HG02885 (cell line): ENCODE data around the gene NDUFA8.
"Not testable (repeated sequence)": the region's sequence is repeated elsewhere in the genome, so short reads cannot be mapped to it uniquely, and the experiment has no call there.

Experiments
- ATAC-seq: cut with Tn5 transposase; IDR thresholded peaks from one replicate; pipeline ENCODE4 v1.9.1; 2021; ENCODE audit warnings: mild to moderate bottlenecking; ENCODE audit not compliant: unreplicated experiment, poor library complexity

NDUFA8 gene

DNA sequence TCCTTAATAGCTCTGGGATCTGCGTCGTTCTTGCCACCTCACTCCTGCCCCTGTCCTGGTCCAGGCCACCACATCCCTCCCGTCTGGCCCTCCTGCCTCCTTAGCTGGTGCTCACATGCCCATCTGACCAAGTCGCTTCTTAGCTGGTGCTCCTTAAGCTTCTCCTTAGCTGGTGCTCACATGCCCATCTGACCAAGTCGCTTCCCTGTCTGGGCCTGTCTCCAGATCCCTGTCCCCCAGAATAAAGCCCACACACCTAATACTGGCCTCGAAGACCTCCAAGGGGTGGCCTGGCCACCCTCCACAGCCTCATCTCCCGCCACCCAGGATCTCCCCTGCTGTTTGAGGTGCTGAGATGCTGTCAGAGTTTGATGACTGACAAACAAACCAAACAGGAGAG lies 35.1 kb downstream of the NDUFA8 start:
- ATAC-seq = no peak

DNA sequence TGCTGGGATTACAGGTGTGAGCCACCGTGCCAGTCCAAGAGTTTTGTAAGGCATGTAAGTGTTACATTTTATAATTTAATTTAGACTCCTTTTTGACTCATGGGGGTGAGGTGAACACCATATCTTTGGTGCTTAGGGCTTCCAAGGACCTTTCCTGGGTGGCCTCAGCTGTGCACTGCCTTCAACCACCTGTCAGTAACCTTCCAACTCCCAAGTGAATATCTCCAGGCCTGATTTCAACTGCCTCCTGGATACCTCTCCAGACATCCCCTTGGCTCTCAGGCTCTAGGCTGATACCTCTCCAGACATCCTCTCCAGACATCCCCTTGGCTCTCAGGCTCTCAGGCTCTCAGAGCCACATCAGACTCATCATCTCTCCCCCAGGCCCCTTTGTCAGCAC lies 35.5 kb downstream of the NDUFA8 start:
- ATAC-seq = no peak

DNA sequence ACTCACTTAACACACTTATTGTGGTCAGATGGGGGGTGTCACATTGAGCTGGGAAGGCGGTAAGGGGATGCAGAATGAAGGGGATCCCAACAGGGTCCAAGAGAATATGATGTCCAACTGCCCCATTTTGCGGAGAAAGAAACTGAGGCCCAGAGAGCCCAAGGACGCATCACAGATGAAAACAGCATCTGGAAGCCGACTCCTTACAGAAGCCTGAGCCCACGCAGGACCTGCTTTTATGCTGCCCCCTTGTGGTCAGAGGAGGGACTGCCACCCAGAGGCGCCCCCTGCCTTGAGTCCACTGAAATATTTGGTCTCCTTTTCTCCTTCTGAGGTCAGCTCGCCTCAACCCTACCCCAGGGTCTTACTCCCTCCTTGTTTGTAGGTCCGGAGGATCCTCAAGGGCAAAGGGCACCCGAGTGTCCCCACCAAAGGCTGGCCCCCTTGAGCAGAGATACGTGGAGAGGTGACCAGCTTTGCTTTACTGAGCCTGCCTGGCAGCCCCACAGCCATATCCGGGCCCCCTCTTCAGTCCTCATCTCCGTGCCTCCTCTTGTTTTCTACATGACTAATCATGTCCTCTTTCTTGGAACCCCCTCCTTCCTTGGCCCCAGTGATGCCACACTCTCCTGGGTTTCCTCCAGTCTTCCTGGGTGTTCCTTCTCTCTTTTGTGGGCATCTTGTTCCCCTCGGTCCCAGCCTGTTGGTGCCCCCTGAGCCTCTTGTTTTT lies 36.5 kb downstream of the NDUFA8 start:
- peak; percentile 52 for ATAC-seq

DNA sequence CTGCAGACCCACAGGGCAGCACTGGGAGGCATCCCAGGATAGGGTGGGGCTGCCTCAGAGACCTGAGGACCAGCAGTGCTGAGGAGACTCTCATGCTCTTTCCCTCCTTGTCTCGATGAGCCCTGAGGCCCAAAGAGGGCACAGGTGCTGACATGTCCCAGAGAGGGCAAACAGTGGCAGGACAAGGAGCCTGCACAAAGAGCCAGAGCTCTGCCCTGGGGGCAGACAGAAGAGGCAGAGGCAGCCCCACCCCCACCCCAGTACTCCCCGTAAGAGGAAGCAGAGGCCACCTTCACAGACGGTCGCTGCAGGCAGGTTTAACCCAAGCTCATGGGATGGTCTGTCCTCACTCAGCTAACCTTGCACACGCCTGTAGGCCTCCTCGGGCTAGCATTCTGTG lies 37.1 kb downstream of the NDUFA8 start:
- ATAC-seq = no peak

DNA sequence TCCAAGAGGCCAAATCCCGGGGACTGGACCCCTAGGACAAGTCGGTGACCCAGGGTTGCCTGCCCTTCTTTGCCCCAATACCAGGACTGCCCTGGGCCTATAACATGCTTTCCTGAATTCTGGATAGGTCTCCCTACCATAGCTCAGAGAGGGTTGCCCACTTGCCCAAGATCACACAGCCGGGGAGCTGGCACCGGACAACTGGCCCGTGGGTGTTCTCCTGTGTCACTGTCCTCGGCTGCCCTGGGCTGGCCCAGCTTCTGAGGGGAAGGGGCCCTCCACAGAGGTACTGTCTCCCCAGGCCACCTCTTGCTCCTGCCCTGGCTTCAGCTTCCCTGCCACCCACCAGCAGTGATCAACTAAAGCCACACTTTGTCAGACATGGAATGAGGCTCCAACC lies 37.6 kb downstream of the NDUFA8 start:
- ATAC-seq = no peak

DNA sequence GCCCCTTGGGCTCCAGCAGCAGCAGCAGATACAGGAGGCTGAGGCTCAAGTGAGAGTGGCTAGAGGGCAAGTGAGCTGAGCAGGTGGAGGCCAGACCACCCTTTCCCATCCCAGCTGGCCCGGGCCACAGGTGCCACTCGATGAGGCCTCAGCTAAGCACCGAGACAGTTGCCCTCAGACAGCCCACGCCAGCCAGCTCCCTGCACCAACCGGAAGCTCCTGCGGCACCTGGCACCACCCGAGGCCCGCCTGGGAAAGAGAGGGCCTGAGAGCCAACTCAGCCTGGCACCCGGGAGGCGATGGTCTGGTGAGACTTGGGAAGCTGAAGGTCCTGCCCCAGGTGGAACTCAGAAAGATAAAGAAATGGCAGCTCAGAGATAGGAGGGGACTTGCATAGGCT lies 38.2 kb downstream of the NDUFA8 start:
- no peak for ATAC-seq

DNA sequence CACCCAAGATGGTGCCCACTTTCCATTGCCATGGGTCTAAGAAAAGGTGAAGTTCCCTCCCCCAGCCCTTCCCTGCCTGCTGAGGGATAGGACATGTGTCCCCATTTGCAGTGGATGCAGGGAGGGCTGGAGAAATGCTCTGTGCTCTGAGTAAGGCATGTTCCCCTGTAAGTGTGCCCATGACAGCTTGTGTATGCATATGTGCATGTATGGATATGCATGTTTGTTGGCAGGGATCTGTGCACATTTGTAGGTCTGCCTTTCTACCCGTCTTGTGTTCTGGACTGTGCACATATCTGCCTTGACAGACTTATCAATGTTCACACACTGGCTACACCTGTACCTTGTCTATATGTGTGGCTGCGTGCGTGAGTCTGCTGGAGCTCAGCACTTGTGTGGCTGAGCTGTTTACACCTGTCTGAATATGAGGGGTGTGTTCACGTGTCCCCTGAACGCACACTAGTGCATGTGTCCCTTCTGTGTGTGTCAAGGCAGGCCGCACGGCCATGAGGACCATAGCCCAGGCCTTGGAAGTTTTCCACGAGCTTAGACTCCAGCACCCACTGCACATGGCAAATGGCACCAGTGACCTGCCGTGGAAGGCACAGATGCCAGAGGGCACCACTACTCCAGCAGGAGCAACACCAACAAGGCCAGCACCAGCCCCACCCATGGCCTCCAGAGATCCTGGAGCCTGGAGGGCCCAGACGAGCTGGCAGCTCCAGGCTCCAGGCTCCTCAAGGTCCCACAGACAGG lies 39.1 kb downstream of the NDUFA8 start:
- no peak for ATAC-seq

DNA sequence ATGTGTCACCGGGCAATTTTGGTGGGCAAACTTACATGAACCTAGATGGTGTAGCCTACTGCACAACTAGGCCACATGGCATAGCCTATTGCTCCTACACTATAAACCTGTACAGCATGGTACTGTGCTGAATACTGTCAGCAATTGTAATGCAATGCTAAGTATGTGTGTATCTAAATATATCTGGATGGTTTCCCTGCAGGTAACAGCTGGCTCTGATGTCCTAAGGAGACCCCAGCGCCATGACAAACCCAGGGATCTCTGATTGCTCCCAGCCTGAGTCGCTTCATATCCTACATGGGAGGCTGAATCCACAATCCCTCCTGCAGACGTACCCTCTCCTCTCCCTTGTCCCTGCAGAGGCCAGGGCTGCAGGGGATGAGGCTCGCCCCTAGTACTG lies 39.9 kb downstream of the NDUFA8 start:
- no peak for ATAC-seq

DNA sequence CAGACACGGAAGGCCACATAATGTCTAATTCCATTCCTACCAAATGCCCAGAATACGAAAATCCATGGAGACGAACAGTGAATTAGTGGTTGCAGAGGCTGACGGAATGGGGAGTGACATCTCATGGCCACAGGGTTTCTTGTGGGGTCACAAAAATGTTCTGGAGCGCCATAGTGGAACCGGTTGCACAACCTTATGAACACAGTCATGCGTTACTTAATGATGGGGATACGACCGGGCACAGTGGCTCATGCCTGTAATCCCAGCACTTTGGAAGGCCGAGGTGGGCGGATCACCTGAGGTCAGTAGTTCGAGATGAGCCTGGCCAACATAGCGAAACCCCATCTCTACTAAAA lies 40.4 kb downstream of the NDUFA8 start:
- ATAC-seq = no peak

DNA sequence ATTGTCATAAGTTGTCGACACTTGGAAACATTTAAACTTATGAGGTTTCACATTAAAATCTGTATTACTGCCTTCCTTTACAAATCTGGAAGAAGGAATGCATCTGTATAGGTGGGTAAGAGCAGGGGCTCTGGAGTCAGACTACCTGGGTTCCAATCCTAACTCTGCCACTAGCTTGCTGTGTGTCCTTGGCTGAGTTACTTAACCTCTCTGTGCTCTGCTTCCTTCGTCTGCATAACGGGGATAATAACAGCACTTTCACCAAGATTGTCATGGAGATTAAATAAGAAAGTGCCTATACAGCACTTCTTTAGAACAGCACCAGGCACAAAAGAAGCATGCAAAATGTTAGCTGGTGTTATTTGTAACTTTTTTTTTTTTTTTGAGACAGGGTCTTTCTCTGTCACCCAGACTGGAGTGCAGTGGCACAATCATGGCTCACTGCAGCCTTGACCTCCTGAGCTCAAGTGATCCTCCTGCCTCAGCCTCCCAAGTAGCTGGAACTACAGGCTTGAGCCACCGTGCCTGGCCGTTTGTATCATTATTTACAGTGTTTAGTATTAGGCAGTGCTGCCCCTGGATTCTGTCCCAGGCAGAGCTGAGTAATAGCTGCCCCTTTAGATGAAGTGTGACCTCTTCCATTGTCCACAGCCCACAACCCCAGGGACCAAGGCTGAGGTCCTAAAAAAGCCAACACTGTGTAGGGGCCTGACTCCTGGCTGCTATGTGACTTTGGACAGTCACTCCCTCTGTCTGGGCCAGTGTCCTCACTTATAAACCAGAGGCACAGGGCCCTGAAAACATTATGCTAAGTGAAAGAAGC lies 41.0 kb downstream of the NDUFA8 start:
- ATAC-seq = no peak

DNA sequence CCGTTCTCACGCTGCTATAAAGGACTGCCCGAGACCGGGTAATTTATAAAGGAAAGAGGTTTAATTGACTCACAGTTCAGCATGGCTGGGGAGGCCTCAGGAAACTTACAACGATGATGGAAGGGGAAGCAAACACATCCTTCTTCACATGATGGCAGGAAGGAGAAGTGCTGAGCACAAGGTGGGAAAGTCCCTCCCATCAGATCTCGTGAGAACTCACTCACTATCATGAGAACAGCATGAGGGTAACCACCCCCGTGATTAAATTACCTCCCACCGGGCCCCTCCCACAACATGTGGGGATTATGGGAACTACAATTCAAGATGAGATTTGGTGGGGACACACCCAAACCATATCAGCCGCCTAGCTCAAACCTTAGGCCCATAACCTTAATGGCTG lies 42.3 kb downstream of the NDUFA8 start:
- ATAC-seq = not testable (repeated sequence)

DNA sequence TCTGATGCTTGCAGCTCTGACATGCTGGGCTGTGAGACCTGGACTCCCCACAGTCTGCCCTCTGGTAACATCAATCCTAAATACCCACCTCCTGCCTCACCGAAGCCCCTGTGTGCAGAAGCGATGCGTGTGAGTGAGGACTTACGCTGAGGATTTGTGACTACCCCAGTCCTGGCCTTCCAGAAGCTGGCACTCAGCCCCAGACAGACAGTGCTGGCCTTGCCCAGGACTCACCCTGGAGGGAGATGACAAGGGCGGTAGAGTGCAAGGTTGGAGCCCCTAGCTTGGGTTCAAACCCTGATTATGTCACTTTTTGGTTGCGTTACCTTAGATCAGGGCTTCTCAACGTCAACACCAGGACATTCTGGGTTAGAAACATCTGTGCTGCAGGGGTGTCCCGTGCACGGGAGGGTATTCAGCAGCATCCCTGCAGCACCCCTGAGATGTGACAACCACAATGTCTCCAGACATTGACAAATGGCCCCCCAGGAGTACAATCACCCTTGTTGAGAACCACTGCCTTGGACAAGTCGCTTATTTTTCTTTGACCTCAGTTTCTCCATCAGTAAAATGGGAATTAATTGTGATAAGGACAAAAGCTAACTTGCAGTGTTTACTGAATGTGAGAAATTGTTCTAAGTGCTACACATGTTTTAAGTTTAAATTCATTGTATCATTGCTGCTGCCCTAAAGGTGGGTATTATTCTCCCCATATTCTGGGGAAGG lies 43.0 kb downstream of the NDUFA8 start:
- ATAC-seq = no peak

DNA sequence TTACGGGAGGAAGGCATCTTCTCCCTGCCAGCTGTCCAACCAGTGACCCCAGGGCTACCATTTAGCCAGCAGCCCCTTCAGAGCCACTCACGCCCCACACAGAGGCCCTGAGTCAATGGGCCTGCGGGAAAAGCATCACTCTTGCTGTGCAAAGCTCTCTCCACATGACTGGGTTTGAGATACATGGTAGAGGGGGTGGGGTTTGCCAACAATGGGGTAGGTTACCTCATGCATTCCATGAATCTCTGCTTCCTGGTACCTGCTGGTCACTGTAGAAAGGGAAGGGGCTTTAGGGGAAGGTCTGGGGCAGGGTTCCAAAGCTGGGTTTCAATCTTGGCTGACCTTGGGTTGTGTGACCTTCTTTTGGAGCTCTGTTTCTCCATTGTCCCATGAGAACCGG lies 43.5 kb downstream of the NDUFA8 start:
- no peak for ATAC-seq

DNA sequence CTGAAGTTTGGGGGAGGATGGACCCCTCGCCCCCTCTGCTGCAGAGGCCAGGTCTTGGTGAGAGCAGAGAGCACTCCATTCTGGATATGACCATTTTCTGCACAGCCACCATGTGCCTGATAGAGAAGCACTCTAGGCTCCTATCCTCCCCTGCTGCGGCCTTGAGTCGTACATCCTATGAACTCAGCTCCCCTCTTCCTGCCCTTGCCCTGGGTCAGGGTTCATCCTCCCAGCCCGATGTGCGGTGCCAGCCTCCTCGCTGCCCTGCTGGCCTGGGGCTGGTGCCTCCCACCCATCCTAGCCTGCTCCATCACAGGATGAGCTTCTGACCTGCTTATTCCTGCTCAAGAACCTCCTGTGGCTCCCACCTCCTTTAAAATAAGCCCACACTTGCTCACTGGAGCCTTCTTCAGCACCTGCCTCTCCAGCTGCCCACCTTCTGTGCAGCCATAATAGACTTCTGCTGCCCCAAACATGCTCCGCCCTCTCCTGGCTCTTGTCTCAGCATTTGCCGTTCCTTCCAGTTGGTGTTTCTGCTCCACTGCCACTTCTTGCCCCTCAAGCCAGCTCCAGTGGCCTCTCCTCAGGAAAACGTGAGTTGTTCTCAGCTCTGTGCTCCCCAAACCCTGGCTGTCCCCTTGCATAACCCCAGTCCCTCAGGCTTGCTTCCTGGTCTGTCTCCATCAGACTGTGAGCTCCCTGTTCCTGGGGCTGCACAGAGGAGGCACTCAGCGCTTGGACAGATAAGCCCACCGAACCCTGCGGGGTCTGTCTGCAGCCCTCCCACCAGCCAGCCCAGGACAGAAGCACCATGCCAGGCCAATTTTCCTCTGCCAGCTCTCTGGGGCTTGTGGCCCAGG lies 44.2 kb downstream of the NDUFA8 start:
- ATAC-seq = no peak

DNA sequence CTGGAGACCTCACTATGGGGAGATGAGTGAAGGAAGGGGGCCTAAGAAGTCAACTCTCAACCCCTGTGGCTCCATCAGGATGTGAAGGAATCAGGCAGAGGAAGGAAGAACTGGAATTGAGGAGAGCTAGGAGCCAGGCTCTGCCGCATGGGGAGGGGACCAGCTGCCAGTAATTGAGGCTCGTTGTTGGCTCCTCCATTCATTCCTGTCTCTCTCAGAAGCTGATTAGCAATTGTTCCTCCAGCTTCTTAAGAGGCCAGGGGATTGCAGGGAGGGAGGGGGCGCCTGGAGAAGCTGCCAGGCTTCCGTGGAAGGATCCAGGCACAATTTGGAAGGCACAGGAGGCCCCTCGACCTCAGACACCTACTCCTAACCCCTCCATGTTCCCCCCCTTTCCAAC lies 46.0 kb downstream of the NDUFA8 start:
- ATAC-seq = no peak

DNA sequence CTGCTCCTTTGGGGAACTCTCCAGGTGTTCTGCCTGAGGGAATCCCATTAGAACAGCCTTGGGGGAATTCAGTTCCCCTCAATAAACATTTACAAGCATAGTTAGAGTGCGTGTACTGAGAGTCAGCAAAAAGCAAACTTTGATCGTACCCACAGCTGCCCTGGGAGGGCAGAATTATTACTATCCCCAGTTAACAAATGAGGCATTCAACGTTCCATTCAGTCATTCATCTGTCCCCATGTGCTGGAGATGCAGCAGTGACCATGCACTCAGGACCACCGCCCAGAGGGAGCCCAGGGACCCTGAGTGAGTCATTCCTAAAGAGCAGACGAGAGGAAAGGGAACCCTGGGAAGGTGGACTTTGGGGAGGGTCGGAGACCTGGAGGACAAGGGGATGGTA lies 47.3 kb downstream of the NDUFA8 start:
- no peak for ATAC-seq

DNA sequence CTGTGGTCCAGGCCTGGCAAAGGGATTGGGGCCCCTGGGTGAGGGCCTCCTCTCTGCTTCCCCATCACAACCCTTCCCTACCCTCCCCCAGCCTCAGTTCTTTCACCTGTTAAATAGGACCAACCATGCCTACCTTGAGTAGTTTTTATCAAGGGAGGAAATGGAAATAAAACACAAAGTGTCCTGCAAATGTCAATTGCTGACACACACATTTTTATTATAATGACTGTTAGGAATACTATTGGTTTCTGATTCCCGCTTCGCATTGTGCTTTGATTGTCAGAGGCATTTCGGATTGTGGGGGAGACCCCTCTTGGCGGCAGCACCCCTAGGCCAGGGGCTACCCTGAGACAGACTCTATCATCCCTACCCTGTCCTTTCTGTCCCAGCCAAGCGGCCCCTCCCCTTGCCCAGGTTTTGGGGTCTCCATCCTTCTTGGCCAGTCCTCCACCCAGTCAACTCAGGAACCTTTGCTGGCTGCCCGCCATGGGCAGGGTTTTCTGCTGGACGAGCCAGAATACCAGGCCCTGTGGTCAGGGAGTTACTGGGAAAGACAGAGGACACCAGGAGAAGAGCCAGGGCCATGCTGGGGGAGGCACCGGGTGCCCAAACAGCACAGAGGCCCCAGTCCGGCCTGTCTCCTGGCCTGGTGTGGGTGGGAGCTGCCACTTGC lies 48.0 kb downstream of the NDUFA8 start:
- no peak for ATAC-seq

DNA sequence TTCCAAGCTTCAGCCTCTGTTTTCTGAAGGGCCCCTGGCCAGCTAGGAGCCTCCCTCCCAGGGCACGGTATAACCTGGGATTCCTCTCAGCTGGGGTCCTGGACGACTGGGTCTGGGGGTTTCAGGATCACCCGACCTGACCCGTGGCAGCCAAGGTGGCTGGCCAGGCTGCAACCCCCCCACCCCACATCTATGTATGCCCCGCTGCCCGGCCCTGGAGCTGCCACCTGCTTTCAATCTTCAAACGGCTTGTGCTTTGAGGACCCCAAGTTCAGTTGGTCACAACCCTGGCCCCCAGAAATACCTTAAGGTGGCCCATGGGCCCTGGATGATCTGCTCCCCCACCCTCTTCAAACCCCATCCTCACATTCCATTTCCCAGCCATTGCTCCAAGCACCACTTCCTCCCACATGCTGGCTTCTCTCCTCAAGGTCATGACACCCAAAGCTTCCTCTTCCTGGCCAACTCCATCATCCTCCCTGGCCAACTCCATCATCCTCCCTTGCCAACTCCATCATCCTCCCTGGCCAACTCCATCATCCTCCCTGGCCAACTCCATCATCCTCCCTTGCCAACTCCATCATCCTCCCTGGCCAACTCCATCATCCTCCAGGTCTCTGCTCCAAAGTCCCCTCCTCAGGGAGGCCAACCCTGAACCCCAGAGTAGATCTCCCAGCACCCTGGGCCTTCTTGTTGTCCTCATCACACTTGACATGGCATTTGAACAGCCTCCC lies 49.3 kb downstream of the NDUFA8 start:
- no peak for ATAC-seq
